Left ventricle myocardium inferior (tissue), 1 donor: Measurements from ENCODE around the gene SYNGR4. TPM values are rescaled to one million over a fixed set of nuclear protein-coding genes. Genes with fewer than 3 reads are reported as not detected.

Experiments used
- DNase-seq: peaks from one replicate; pipeline ENCODE4 v3.0.0-alpha.2; 2020
- H3K27ac ChIP-seq: fragments of 200-600 bp; replicated peaks from 2 replicates; pipeline ENCODE4 v1.8.0; 2021
- H3K27me3 ChIP-seq: fragments of 200-600 bp; 2 replicates; pipeline ENCODE4 v1.8.0; 2021; ENCODE audit warnings: low read depth
- H3K36me3 ChIP-seq: fragments of 200-600 bp; 2 replicates; pipeline ENCODE4 v1.8.0; 2021
- H3K4me1 ChIP-seq: fragments of 200-600 bp; 2 replicates; pipeline ENCODE4 v1.8.0; 2021
- H3K4me3 ChIP-seq: fragments of 200-600 bp; 2 replicates; pipeline ENCODE4 v1.8.0; 2021; ENCODE audit warnings: mild to moderate bottlenecking, moderate library complexity
- H3K9me3 ChIP-seq: fragments of 200-600 bp; replicated peaks from 2 replicates; pipeline ENCODE4 v1.8.0; 2021
- CTCF ChIP-seq: fragments of 200-600 bp; IDR thresholded peaks from 2 replicates; pipeline ENCODE4 v1.8.0; 2021; ENCODE audit warnings: antibody characterized with exemption, mild to moderate bottlenecking, borderline replicate concordance
- intact Hi-C: fragments of 100-400 bp; cut with micrococcal nuclease; formaldehyde crosslinking; loops from one replicate; pipeline ENCODE4 v1.11.0; 2022
- total RNA-seq: library from RNA; stranded (reverse); fragmentation: NEBNext Ultra II Directional; extraction: Animal tissue kit (Norgen Biotek cat#: 25700); gene quantifications from one replicate; pipeline ENCODE4 v1.2.1, GENCODE V29; 2021
- donor health status: DM: no; HTN: yes; CAD: no; lungs with severe emphysema.

Gene SYNGR4
- total RNA-seq, 1 donor from 2014 or later: not detected

DNA sequence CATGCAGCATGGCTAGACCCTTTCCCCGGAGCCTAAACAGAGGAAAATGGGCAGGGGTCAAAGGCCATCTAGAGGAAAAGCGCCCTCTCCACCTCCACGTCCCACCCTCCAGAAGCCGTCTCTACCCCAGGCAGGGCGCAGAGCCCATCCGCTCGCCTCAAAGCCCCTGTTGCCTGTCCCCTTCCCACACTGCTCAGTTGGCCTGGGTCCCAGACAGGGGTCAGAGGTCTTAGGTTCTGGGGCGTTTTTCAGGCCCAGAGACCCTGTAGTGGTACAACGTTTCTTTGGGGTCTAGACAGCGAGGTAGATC, 712 bp upstream of the SYNGR4 start:
- no peak for DNase-seq
- Histone ChIP-seq H3K27ac (peak overlapping the region; percentile 95), H3K36me3 (peaks cover 10% of the 10 kb centered on the region), H3K9me3 (no peaks in the 10 kb centered on the region), H3K4me1 (peaks cover 11% of the 10 kb centered on the region), H3K27me3 (no peaks in the 10 kb centered on the region), H3K4me3 (peak overlapping the region; percentile 79)
- intact Hi-C loops: no loop called here
- TF ChIP-seq CTCF: no peak

GRCh38 chr19:48364598-48365348, 606 bp downstream of the SYNGR4 start:
- H3K4me1 ChIP-seq: peaks cover 11% of the 10 kb centered on the region
- TF ChIP-seq CTCF: no peak
- H3K36me3 ChIP-seq: peaks cover 4% of the 10 kb centered on the region
- H3K27me3 ChIP-seq: no peaks in the 10 kb centered on the region
- intact Hi-C loops: no loop called here
- peak overlapping the region; percentile 79 for H3K4me3 ChIP-seq
- peak overlapping the region; percentile 95 for H3K27ac ChIP-seq
- DNase-seq: no peak
- H3K9me3 ChIP-seq: no peaks in the 10 kb centered on the region

DNA sequence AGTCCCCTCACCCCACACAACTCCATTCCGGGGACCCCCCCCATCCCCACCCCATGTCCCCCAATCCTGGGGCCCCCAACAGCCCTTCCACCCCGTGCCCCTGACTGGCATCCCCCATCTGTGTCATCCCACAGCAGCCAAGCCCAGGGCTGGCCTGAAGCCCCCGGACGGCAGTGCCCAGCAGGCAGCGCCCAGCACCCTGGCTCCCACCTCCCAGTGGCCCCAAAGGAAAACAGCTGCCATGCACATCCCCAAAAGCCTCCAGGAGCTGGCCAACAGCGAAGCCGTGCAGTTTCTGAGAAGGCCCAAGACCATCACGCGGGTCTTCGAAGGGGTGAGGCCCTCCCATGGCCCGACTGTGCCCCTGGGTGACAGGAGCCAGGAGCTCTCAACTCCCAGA, 1.4 kb downstream of the SYNGR4 start:
- no peaks in the 10 kb centered on the region for H3K9me3 ChIP-seq
- no peak for DNase-seq
- intact Hi-C loops: no loop called here
- TF ChIP-seq CTCF: no peak
- no peak overlapping the region for H3K4me3 ChIP-seq
- no peaks in the 10 kb centered on the region for H3K27me3 ChIP-seq
- no peak overlapping the region for H3K27ac ChIP-seq
- peaks cover 11% of the 10 kb centered on the region for H3K4me1 ChIP-seq
- H3K36me3 ChIP-seq: no peaks in the 10 kb centered on the region

GRCh38 chr19:48367855-48368254, 3.7 kb downstream of the SYNGR4 start:
- Histone ChIP-seq H3K4me1 (peaks cover 11% of the 10 kb centered on the region), H3K27ac (no peak overlapping the region), H3K36me3 (no peaks in the 10 kb centered on the region), H3K27me3 (no peaks in the 10 kb centered on the region), H3K9me3 (no peaks in the 10 kb centered on the region), H3K4me3 (no peak overlapping the region)
- TF ChIP-seq CTCF: no peak
- DNase-seq: no peak
- intact Hi-C loops: no loop called here

GRCh38 chr19:48368936-48369335, 4.8 kb downstream of the SYNGR4 start:
- Histone ChIP-seq H3K36me3 (no peaks in the 10 kb centered on the region), H3K4me1 (peaks cover 6% of the 10 kb centered on the region), H3K4me3 (no peak overlapping the region), H3K27me3 (no peaks in the 10 kb centered on the region), H3K9me3 (no peaks in the 10 kb centered on the region), H3K27ac (no peak overlapping the region)
- no peak for DNase-seq
- intact Hi-C loops: no loop called here
- TF ChIP-seq CTCF: no peak
